Neural progenitor cell (in vitro differentiated cells): ENCODE results near the gene EMP1. TPM values are rescaled to one million over a fixed set of nuclear protein-coding genes. Genes with fewer than 3 reads are reported as not detected.

Source experiments
- DNase-seq: peaks from one replicate; pipeline ENCODE4 v3.0.0-alpha.2; 2016; ENCODE audit warnings: low spot score
- H2AFZ ChIP-seq: fragments of 200-600 bp; sonication (generic); replicated peaks from 2 replicates; pipeline ENCODE4 v1.6.1; 2016; ENCODE audit warnings: antibody characterized with exemption
- H3F3A ChIP-seq: fragments of 200-600 bp; sonication (generic); 2 replicates; pipeline ENCODE4 v1.6.1; 2016; ENCODE audit warnings: antibody characterized with exemption, low read depth
- H3K27ac ChIP-seq: fragments of 200-600 bp; sonication (generic); 2 replicates; pipeline ENCODE4 v1.5.1; 2016; ENCODE audit warnings: mild to moderate bottlenecking
- H3K27me3 ChIP-seq: fragments of 200-600 bp; sonication (generic); 2 replicates; pipeline ENCODE4 v1.6.1; 2016; ENCODE audit warnings: mild to moderate bottlenecking, moderate library complexity
- H3K36me3 ChIP-seq: fragments of 200-600 bp; sonication (generic); 2 replicates; pipeline ENCODE4 v1.5.1; 2016
- H3K4me1 ChIP-seq: fragments of 200-600 bp; sonication (generic); 2 replicates; pipeline ENCODE4 v1.6.1; 2016; ENCODE audit warnings: mixed run types
- H3K4me2 ChIP-seq: fragments of 200-600 bp; sonication (generic); 2 replicates; pipeline ENCODE4 v1.6.1; 2016
- H3K4me3 ChIP-seq: fragments of 200-600 bp; sonication (generic); 2 replicates; pipeline ENCODE4 v1.5.1; 2016
- H3K79me2 ChIP-seq: fragments of 200-600 bp; sonication (generic); 2 replicates; pipeline ENCODE4 v1.6.1; 2016; ENCODE audit warnings: low read depth
- H3K9ac ChIP-seq: fragments of 200-600 bp; sonication (generic); 2 replicates; pipeline ENCODE4 v1.6.1; 2016
- H3K9me3 ChIP-seq: fragments of 200-600 bp; sonication (generic); 2 replicates; pipeline ENCODE4 v1.5.1; 2016; ENCODE audit warnings: low read depth
- H4K20me1 ChIP-seq: fragments of 200-600 bp; sonication (generic); 2 replicates; pipeline ENCODE4 v1.6.1; 2016; ENCODE audit warnings: low read depth
- H3K27ac Mint-ChIP-seq: 3 replicates; pipeline ENCODE4 v1.8.0; 2021; ENCODE audit warnings: mixed read lengths
- H3K27me3 Mint-ChIP-seq: 2 replicates; pipeline ENCODE4 v1.8.0; 2022; ENCODE audit warnings: low read depth, mild to moderate bottlenecking, inconsistent platforms, moderate library complexity, mixed read lengths; ENCODE audit not compliant: insufficient read depth
- H3K36me3 Mint-ChIP-seq: 3 replicates; pipeline ENCODE4 v1.8.0; 2021; ENCODE audit warnings: mixed read lengths
- H3K4me1 Mint-ChIP-seq: 3 replicates; pipeline ENCODE4 v1.8.0; 2021; ENCODE audit warnings: mixed read lengths
- H3K4me3 Mint-ChIP-seq: 3 replicates; pipeline ENCODE4 v1.8.0; 2021; ENCODE audit warnings: mild to moderate bottlenecking, moderate library complexity, mixed read lengths
- H3K9me3 Mint-ChIP-seq: 3 replicates; pipeline ENCODE4 v1.8.0; 2020; ENCODE audit warnings: mixed read lengths
- EZH2 ChIP-seq: fragments of 200-600 bp; sonication (generic); IDR thresholded peaks from 2 replicates; pipeline ENCODE4 v1.6.1; 2017; ENCODE audit warnings: antibody characterized with exemption, mild to moderate bottlenecking, moderate library complexity
- EZH2phosphoT487 ChIP-seq: fragments of 200-600 bp; sonication (generic); IDR thresholded peaks from 2 replicates; pipeline ENCODE4 v1.6.1; 2017; ENCODE audit warnings: antibody characterized with exemption
- total RNA-seq: library from RNA; depleted of rRNA; stranded (reverse); fragments of >200 nt; gene quantifications from 2 replicates; pipeline ENCODE4 v1.2.3, GENCODE V29; 2015; ENCODE audit warnings: low replicate concordance
- TF ChIP-seq, protein P1 (sequence below): fragments of 200-600 bp; sonication (generic); IDR thresholded peaks from 2 replicates; pipeline ENCODE4 v1.5.1; 2017; ENCODE audit warnings: antibody characterized with exemption, mild to moderate bottlenecking

EMP1 gene
- total RNA-seq, 1 donor from 2014 or later = not detected

DNA sequence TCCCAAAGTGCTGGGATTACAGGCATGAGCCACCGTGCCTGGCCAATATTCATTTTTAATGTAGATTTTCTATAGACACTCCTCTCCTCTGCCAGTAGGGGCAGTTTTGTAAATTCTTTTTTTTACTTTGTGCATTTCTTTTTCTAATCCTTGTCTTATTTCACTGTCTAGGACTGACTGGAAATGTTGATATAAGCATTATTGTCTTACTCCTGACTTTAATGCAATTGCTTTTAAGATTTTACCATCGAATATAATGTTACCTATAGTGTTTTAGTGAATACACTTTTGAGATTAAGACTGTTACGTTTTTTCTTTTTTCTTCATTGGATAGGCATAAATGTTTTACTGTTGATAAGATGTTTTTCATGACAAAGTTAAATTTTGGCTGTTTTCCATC is 35.4 kb upstream of the EMP1 start:
- H3F3A ChIP-seq = no peaks in the 10 kb centered on the region
- H4K20me1 ChIP-seq = no peaks in the 10 kb centered on the region
- Mint-ChIP-seq H3K36me3 (no peaks in the 10 kb centered on the region), H3K27me3 (no peaks in the 10 kb centered on the region), H3K27ac (no peak overlapping the region), H3K4me1 (no peaks in the 10 kb centered on the region), H3K4me3 (no peak overlapping the region), H3K9me3 (no peaks in the 10 kb centered on the region)
- H3K4me2 ChIP-seq = no peak overlapping the region
- H3K9ac ChIP-seq = no peak overlapping the region
- H3K27me3 ChIP-seq = no peaks in the 10 kb centered on the region
- TF ChIP-seq EZH2phosphoT487 (no peak), EZH2 (no peak)
- TF ChIP-seq, protein P1, sequence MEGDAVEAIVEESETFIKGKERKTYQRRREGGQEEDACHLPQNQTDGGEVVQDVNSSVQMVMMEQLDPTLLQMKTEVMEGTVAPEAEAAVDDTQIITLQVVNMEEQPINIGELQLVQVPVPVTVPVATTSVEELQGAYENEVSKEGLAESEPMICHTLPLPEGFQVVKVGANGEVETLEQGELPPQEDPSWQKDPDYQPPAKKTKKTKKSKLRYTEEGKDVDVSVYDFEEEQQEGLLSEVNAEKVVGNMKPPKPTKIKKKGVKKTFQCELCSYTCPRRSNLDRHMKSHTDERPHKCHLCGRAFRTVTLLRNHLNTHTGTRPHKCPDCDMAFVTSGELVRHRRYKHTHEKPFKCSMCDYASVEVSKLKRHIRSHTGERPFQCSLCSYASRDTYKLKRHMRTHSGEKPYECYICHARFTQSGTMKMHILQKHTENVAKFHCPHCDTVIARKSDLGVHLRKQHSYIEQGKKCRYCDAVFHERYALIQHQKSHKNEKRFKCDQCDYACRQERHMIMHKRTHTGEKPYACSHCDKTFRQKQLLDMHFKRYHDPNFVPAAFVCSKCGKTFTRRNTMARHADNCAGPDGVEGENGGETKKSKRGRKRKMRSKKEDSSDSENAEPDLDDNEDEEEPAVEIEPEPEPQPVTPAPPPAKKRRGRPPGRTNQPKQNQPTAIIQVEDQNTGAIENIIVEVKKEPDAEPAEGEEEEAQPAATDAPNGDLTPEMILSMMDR = peak; percentile 43
- no peaks in the 10 kb centered on the region for H3K9me3 ChIP-seq
- no peaks in the 10 kb centered on the region for H3K4me1 ChIP-seq
- no peaks in the 10 kb centered on the region for H3K79me2 ChIP-seq
- H3K4me3 ChIP-seq = no peak overlapping the region
- no peak overlapping the region for H3K27ac ChIP-seq
- H2AFZ ChIP-seq = no peak overlapping the region
- no peak for DNase-seq
- no peaks in the 10 kb centered on the region for H3K36me3 ChIP-seq

DNA sequence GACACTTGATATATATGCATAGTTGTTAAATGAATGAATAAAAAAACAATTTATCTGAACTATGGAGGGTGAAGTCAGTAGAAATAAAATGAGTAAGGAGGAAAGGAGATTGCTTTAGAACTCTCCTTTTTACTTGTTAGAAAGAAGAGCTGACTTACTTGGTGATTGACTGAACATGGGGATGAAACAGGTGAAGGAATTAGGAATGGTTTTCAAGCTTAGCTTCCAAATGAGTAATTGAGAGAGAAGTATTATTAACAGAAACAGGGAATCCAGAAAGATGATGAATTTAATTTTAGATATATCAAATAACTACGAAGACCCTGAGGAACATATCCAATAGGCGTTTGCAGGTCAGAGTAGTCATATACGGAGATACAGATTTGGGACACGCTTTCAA is 33.6 kb upstream of the EMP1 start:
- H3K4me1 Mint-ChIP-seq = no peaks in the 10 kb centered on the region
- Histone ChIP-seq H3K27me3 (no peaks in the 10 kb centered on the region), H4K20me1 (no peaks in the 10 kb centered on the region), H2AFZ (no peak overlapping the region), H3K4me1 (no peaks in the 10 kb centered on the region), H3K4me2 (no peak overlapping the region), H3K9me3 (no peaks in the 10 kb centered on the region), H3K36me3 (no peaks in the 10 kb centered on the region), H3K9ac (no peak overlapping the region), H3K27ac (no peak overlapping the region), H3K79me2 (no peaks in the 10 kb centered on the region), H3K4me3 (no peak overlapping the region), H3F3A (no peaks in the 10 kb centered on the region)
- H3K27ac Mint-ChIP-seq = no peak overlapping the region
- H3K36me3 Mint-ChIP-seq = no peaks in the 10 kb centered on the region
- H3K4me3 Mint-ChIP-seq = no peak overlapping the region
- DNase-seq = no peak
- TF ChIP-seq EZH2phosphoT487 = no peak
- TF ChIP-seq, protein P1 = no peak
- no peak for TF ChIP-seq EZH2
- no peaks in the 10 kb centered on the region for H3K9me3 Mint-ChIP-seq
- no peaks in the 10 kb centered on the region for H3K27me3 Mint-ChIP-seq

DNA sequence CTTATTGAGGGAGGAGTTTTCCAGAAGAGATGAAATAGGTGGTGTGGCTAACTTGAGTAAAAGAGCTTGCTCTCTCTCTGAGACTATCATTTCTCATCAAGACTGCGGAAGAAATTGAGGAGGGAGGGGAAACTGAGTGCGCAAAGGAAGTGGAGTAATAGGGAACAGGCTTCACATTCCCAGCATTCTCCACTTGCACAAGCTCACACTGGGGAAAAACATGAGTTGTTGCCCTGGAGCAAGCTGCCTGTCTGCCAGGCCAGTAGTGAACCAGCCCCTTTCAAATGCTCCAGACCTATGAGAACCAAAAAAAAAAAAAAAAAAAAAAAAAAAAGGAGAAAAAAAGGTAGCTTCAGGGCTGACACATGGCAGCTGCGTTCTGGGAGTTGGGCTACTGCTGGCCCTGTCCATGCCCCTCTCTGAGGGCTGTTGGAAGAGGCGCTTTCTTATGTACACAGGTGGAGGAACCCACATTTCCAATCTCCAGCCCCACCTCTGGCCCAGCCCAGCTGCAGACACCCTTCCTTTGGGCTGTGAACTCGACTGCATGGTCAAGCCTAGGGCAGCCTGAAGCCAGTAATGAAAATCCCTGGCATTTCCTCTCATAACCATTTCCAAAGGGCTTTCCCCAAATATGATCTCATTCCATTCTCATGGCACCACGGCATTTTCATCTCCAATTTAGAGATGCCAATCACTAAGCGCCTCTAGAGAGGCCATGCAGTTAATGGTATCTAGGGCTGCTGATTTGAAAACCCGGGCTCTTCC is 32.5 kb upstream of the EMP1 start:
- H3K27me3 Mint-ChIP-seq = no peaks in the 10 kb centered on the region
- H3K4me1 Mint-ChIP-seq = no peaks in the 10 kb centered on the region
- no peaks in the 10 kb centered on the region for H3K36me3 ChIP-seq
- no peak overlapping the region for H3K27ac ChIP-seq
- H3K4me3 ChIP-seq = no peak overlapping the region
- no peaks in the 10 kb centered on the region for H3K79me2 ChIP-seq
- no peak for DNase-seq
- no peak overlapping the region for H3K4me3 Mint-ChIP-seq
- no peaks in the 10 kb centered on the region for H3K27me3 ChIP-seq
- no peaks in the 10 kb centered on the region for H3K36me3 Mint-ChIP-seq
- H3F3A ChIP-seq = no peaks in the 10 kb centered on the region
- H4K20me1 ChIP-seq = no peaks in the 10 kb centered on the region
- TF ChIP-seq EZH2 (no peak), EZH2phosphoT487 (no peak)
- TF ChIP-seq, protein P1 = no peak
- H3K4me1 ChIP-seq = no peaks in the 10 kb centered on the region
- no peak overlapping the region for H3K27ac Mint-ChIP-seq
- no peaks in the 10 kb centered on the region for H3K9me3 ChIP-seq
- H3K9ac ChIP-seq = no peak overlapping the region
- H3K9me3 Mint-ChIP-seq = no peaks in the 10 kb centered on the region
- H3K4me2 ChIP-seq = no peak overlapping the region
- H2AFZ ChIP-seq = no peak overlapping the region
